CD14-positive monocyte (primary cell): ENCODE data around the gene CHST12. TPM values are rescaled to one million over a fixed set of nuclear protein-coding genes. Genes with fewer than 3 reads are reported as not detected.

Experiments used
- DNase-seq, 3 donors: peaks; one replicate each; pipeline ENCODE4 v3.0.0-alpha.2; 2011 to 2022
- H2AFZ ChIP-seq: 2 replicates; pipeline ENCODE4 v1.6.0; 2012; ENCODE audit warnings: mild to moderate bottlenecking, low read depth, low read length, inconsistent platforms; ENCODE audit not compliant: insufficient read depth, poor library complexity, severe bottlenecking
- H3K27ac ChIP-seq, 2 donors: 1 replicate in 1 of 2; 2 replicates in 1 of 2; pipeline ENCODE4 v1.5.1; 2012 to 2013; ENCODE audit warnings: low read length in 2 of 2, control low read depth in 1 of 2, inconsistent platforms in 1 of 2, low read depth in 1 of 2, mild to moderate bottlenecking in 1 of 2
- H3K27me3 ChIP-seq, 2 donors: one replicate each; pipeline versions ENCODE4 v1.6.0 to v1.6.1; 2011 to 2013; ENCODE audit warnings: low read length in 2 of 2; ENCODE audit not compliant: control insufficient read depth in 2 of 2, insufficient read depth in 2 of 2
- H3K36me3 ChIP-seq, 2 donors: replicated peaks in 1 of 2; 1 replicate in 1 of 2; 2 replicates in 1 of 2; pipeline versions ENCODE4 v1.5.1 to v1.6.1; 2012 to 2013; ENCODE audit warnings: low read length in 2 of 2, control low read depth in 1 of 2, inconsistent platforms in 1 of 2, mild to moderate bottlenecking in 1 of 2; ENCODE audit not compliant: insufficient read depth in 2 of 2, control insufficient read depth in 1 of 2
- H3K4me1 ChIP-seq, 2 donors: 1 replicate in 1 of 2; 2 replicates in 1 of 2; pipeline versions ENCODE4 v1.5.1 to v1.6.1; 2012 to 2013; ENCODE audit warnings: low read length in 2 of 2, control low read depth in 1 of 2, inconsistent platforms in 1 of 2, mild to moderate bottlenecking in 1 of 2, moderate library complexity in 1 of 2; ENCODE audit not compliant: insufficient read depth in 2 of 2, control insufficient read depth in 1 of 2
- H3K4me2 ChIP-seq: replicated peaks from 2 replicates; pipeline ENCODE3; 2012; ENCODE audit warnings: low read length, moderate library complexity, mild to moderate bottlenecking; ENCODE audit not compliant: poor library complexity, severe bottlenecking; ENCODE audit errors: extremely low read depth
- H3K4me3 ChIP-seq, 3 experiments: fragments of 200-600 bp in 1 of 3; sonication (generic) in 1 of 3; replicated peaks in 1 of 3; 1 replicate in 2 of 3; 2 replicates in 1 of 3; pipeline ENCODE4 v1.5.1; 2011 to 2013; ENCODE audit warnings: low read length in 3 of 3, mild to moderate bottlenecking in 3 of 3, control low read depth in 2 of 3, low read depth in 2 of 3, inconsistent platforms in 1 of 3, moderate library complexity in 1 of 3
- H3K79me2 ChIP-seq: 2 replicates; pipeline ENCODE4 v1.6.0; 2012; ENCODE audit warnings: mild to moderate bottlenecking, control low read depth, inconsistent platforms, low read length, moderate library complexity; ENCODE audit not compliant: insufficient read depth
- H3K9ac ChIP-seq: 2 replicates; pipeline ENCODE4 v1.6.0; 2017; ENCODE audit warnings: low read length, mild to moderate bottlenecking; ENCODE audit not compliant: insufficient read depth, poor library complexity, severe bottlenecking
- H3K9me3 ChIP-seq, 2 donors: replicated peaks in 1 of 2; 1 replicate in 1 of 2; 2 replicates in 1 of 2; pipeline versions ENCODE4 v1.5.1 to v1.6.1; 2012 to 2013; ENCODE audit warnings: low read length in 2 of 2, control low read depth in 1 of 2; ENCODE audit not compliant: control insufficient read depth in 1 of 2, insufficient read depth in 1 of 2
- H4K20me1 ChIP-seq: 2 replicates; pipeline ENCODE4 v1.6.0; 2012; ENCODE audit warnings: mild to moderate bottlenecking, low read length, control low read depth, moderate library complexity; ENCODE audit not compliant: insufficient read depth
- H3K27ac Mint-ChIP-seq, 7 donors: one replicate each; pipeline ENCODE4 v1.8.0; 2020; ENCODE audit warnings: mild to moderate bottlenecking in 7 of 7, mixed read lengths in 7 of 7, moderate library complexity in 6 of 7, inconsistent platforms in 2 of 7
- H3K27me3 Mint-ChIP-seq, 3 donors: one replicate each; pipeline ENCODE4 v1.8.0; 2021 to 2022; ENCODE audit warnings: low read depth in 3 of 3, mild to moderate bottlenecking in 3 of 3, mixed read lengths in 3 of 3, moderate library complexity in 3 of 3, inconsistent platforms in 1 of 3
- H3K36me3 Mint-ChIP-seq, 2 donors: one replicate each; pipeline ENCODE4 v1.8.0; 2020; ENCODE audit warnings: mixed read lengths in 2 of 2, inconsistent platforms in 1 of 2, mild to moderate bottlenecking in 1 of 2
- H3K4me1 Mint-ChIP-seq: one replicate; pipeline ENCODE4 v1.8.0; 2020; ENCODE audit warnings: mild to moderate bottlenecking, mixed read lengths
- H3K4me3 Mint-ChIP-seq, 2 donors: one replicate each; pipeline ENCODE4 v1.8.0; 2020; ENCODE audit warnings: mild to moderate bottlenecking in 2 of 2, mixed read lengths in 2 of 2, moderate library complexity in 1 of 2
- H3K9me3 Mint-ChIP-seq, 7 donors: one replicate each; pipeline ENCODE4 v1.8.0; 2020 to 2022; ENCODE audit warnings: mixed read lengths in 7 of 7, mild to moderate bottlenecking in 6 of 7, moderate library complexity in 6 of 7, inconsistent platforms in 2 of 7
- CTCF ChIP-seq: fragments of 200-600 bp; IDR thresholded peaks from one replicate; pipeline ENCODE4 v1.8.0; 2022; ENCODE audit warnings: antibody characterized with exemption, mild to moderate bottlenecking
- WGBS: methylation state at CpG from one replicate; pipeline ENCODE4 v1.1.5; 2013; ENCODE audit warnings: missing lambda C conversion rate; ENCODE audit not compliant: insufficient coverage; 5-methylcytosine and 5-hydroxymethylcytosine counted together
- intact Hi-C, 2 donors: fragments of 100-400 bp; cut with micrococcal nuclease; formaldehyde crosslinking; loops; one replicate each; pipeline versions ENCODE4 v1.15.0 to v1.15.1; 2023
- polyA plus RNA-seq, 3 donors: library from polyadenylated mRNA; depleted of rRNA in 1 of 3; unstranded in 2 of 3; stranded (reverse) in 1 of 3; fragments of 300-500 nt in 2 of 3; fragments of >200 nt in 1 of 3; fragmentation: Illumina TruSeq in 2 of 3; gene quantifications; 1 replicate in 2 of 3; 2 replicates in 1 of 3; pipeline ENCODE4 v1.2.3, GENCODE V29; 2012 to 2021

Gene CHST12
- polyA plus RNA-seq, 3 donors: 5.8 to 10.6 (median 7.5) TPM

DNA sequence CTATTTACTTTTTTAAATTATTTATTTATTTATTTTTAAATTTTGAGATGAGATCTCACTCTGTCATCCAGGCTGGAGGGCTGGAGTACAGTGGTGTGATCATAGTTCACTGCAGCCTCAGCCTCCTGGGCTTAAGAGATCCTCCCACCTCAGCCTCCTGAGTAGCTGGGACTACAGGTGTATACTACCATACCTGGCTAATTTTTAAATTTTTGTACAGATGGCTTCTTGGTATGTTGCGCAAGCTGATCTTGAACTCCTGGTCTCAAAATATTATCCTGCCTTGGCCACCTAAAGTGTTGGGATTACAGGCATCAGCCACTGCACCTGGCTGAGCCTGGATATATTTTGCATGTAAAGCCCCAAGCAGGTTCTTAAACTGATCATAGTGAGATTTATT lies 7.6 kb downstream of the CHST12 start:
- H3K36me3 Mint-ChIP-seq: peaks cover 2 to 4% of the 10 kb centered on the region in 2 donors
- Histone ChIP-seq H4K20me1 (peaks cover 6% of the 10 kb centered on the region), H3K9me3 (no peaks in the 10 kb centered on the region), H3K79me2 (peaks cover 81% of the 10 kb centered on the region), H3K4me3 (no peak overlapping the region), H3K27ac (no peak overlapping the region), H3K36me3 (no peaks in the 10 kb centered on the region), H2AFZ (no peak overlapping the region), H3K4me1 (peaks cover 56 to 79% of the 10 kb centered on the region in 2 donors), H3K27me3 (no peaks in the 10 kb centered on the region), H3K9ac (no peak overlapping the region), H3K4me2 (no peak overlapping the region)
- DNase-seq: no peak
- no peaks in the 10 kb centered on the region for H3K9me3 Mint-ChIP-seq
- no peak for TF ChIP-seq CTCF
- H3K4me3 Mint-ChIP-seq: no peak overlapping the region
- no peak overlapping the region for H3K27ac Mint-ChIP-seq
- 100% methylated on average over 1 of the region's 1 CpG for WGBS
- H3K4me1 Mint-ChIP-seq: peaks cover 77% of the 10 kb centered on the region
- intact Hi-C loops: no loop called here
- no peaks in the 10 kb centered on the region for H3K27me3 Mint-ChIP-seq

GRCh38 chr7:2411815-2412586 lies 8.6 kb downstream of the CHST12 start:
- Histone ChIP-seq H4K20me1 (peaks cover 6% of the 10 kb centered on the region), H3K4me1 (peaks cover 51 to 77% of the 10 kb centered on the region in 2 donors), H3K9ac (no peak overlapping the region), H3K4me3 (no peak overlapping the region), H3K27ac (peak overlapping the region in 1 of 2 donors; percentile 9), H3K79me2 (peaks cover 91% of the 10 kb centered on the region), H3K27me3 (no peaks in the 10 kb centered on the region), H2AFZ (no peak overlapping the region), H3K36me3 (no peaks in the 10 kb centered on the region), H3K4me2 (peak overlapping the region; percentile 8), H3K9me3 (no peaks in the 10 kb centered on the region)
- Mint-ChIP-seq H3K4me1 (peaks cover 75% of the 10 kb centered on the region), H3K36me3 (peaks cover 2 to 4% of the 10 kb centered on the region in 2 donors), H3K27me3 (no peaks in the 10 kb centered on the region), H3K9me3 (no peaks in the 10 kb centered on the region), H3K27ac (peak overlapping the region in 2 of 7 donors; percentile 13 to 57), H3K4me3 (no peak overlapping the region)
- WGBS: 40% methylated on average over 4 of the region's 12 CpGs
- DNase-seq: no peak
- intact Hi-C loops: no loop called here
- TF ChIP-seq CTCF: no peak
